ENCODE measurements around the gene LCE3E. TPM values are rescaled to one million over a fixed set of nuclear protein-coding genes. Genes with fewer than 3 reads are reported as not detected.
"Not testable (repeated sequence)": the region's sequence is repeated elsewhere in the genome, so short reads cannot be mapped to it uniquely, and the experiment has no call there.

The LCE3E gene
- total and polyA plus RNA-seq, 2 donors (not counting 1 experiment from before 2014, with no cell fraction given): not detected

DNA sequence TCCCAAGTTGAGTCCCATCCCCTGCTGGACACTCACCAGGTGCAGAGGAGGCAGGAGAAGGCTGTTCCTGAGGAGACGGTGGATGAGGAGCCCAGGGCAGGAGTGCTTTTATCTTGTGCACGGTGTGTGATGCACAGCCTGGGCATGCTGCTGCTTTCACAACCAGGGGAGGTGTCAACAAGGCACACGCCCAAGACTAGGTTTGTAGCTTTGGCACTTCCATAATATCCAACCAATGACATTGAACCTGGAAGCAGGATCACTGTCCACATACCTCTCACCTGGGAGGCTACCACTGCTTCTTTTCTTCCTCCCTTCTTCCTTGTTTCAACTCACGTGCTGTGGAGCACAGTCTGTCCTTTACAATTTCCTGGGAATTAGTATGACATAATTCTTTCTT is 13.9 kb upstream of the LCE3E start, which contains the start of gene LCE3D:
Gene LCE3D (minus strand): TSS at position 84 of the 400 bp plus-strand sequence. CDS start 580 bp downstream, outside the sequence.
- Histone ChIP-seq H3K27ac (ENCODE audit: insufficient read depth, low read length) (no peak within 1 kb of the TSS), H3K36me3 (ENCODE audit: control insufficient read depth, insufficient read depth, low read length) (no peaks in the 10 kb centered on the region), H3K27me3 (ENCODE audit: control insufficient read depth, insufficient read depth, low read length) (no peaks in the 10 kb centered on the region), H3K9ac (ENCODE audit: insufficient read depth, low read length) (no peak within 1 kb of the TSS), H4K20me1 (ENCODE audit: control insufficient read depth, extremely low read depth, insufficient read depth, low read length) (no peaks in the 10 kb centered on the region), H3K79me2 (ENCODE audit: control insufficient read depth, insufficient read depth, low read length) (no peaks in the 10 kb centered on the region), H3K9me3 (ENCODE audit: control insufficient read depth, insufficient read depth, low read depth, low read length) (no peaks in the 10 kb centered on the region), H3K4me3 (replicated peaks in 1 of 4; ENCODE audit: control extremely low read depth in 1 of 4, insufficient read depth in 1 of 4, low read depth in 3 of 4, low read length in 4 of 4) (no peak within 1 kb of the TSS), H3K4me2 (ENCODE audit: extremely low read depth, insufficient read depth, low read length) (no peak within 1 kb of the TSS), H2AFZ (ENCODE audit: low read length) (no peak within 1 kb of the TSS), H3K4me1 (ENCODE audit: control insufficient read depth, extremely low read depth, insufficient read depth, low read length) (no peaks in the 10 kb centered on the region)
- no peak for DNase-seq (ENCODE audit: low read depth in 2 of 2)
- no peak for TF ChIP-seq EZH2 (IDR thresholded peaks at IDR 0.05; ENCODE audit: low read length, missing control alignments)
- TF ChIP-seq, protein P1, sequence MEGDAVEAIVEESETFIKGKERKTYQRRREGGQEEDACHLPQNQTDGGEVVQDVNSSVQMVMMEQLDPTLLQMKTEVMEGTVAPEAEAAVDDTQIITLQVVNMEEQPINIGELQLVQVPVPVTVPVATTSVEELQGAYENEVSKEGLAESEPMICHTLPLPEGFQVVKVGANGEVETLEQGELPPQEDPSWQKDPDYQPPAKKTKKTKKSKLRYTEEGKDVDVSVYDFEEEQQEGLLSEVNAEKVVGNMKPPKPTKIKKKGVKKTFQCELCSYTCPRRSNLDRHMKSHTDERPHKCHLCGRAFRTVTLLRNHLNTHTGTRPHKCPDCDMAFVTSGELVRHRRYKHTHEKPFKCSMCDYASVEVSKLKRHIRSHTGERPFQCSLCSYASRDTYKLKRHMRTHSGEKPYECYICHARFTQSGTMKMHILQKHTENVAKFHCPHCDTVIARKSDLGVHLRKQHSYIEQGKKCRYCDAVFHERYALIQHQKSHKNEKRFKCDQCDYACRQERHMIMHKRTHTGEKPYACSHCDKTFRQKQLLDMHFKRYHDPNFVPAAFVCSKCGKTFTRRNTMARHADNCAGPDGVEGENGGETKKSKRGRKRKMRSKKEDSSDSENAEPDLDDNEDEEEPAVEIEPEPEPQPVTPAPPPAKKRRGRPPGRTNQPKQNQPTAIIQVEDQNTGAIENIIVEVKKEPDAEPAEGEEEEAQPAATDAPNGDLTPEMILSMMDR (conservative IDR thresholded peaks at IDR 0.05 in 1 of 2, IDR thresholded peaks at IDR 0.05 in 1 of 2; ENCODE audit: low read depth in 1 of 2, low read length in 2 of 2): no peak

GRCh38 chr1:152579526-152579925 is 12.9 kb upstream of the LCE3E start:
- H3K27ac ChIP-seq (ENCODE audit: insufficient read depth, low read length); H3K9me3 ChIP-seq (ENCODE audit: control insufficient read depth, insufficient read depth, low read depth, low read length); H2AFZ ChIP-seq (ENCODE audit: low read length); H3K27me3 ChIP-seq (ENCODE audit: control insufficient read depth, insufficient read depth, low read length); H3K36me3 ChIP-seq (ENCODE audit: control insufficient read depth, insufficient read depth, low read length); H3K4me2 ChIP-seq (ENCODE audit: extremely low read depth, insufficient read depth, low read length); DNase-seq (ENCODE audit: low read depth in 2 of 2); H4K20me1 ChIP-seq (ENCODE audit: control insufficient read depth, extremely low read depth, insufficient read depth, low read length); H3K9ac ChIP-seq (ENCODE audit: insufficient read depth, low read length); H3K79me2 ChIP-seq (ENCODE audit: control insufficient read depth, insufficient read depth, low read length); H3K4me3 ChIP-seq (replicated peaks in 1 of 4; ENCODE audit: control extremely low read depth in 1 of 4, insufficient read depth in 1 of 4, low read depth in 3 of 4, low read length in 4 of 4); H3K4me1 ChIP-seq (ENCODE audit: control insufficient read depth, extremely low read depth, insufficient read depth, low read length): not testable (repeated sequence)

- no peak overlapping the region for H3K4me3 ChIP-seq (replicated peaks in 1 of 4; ENCODE audit: control extremely low read depth in 1 of 4, insufficient read depth in 1 of 4, low read depth in 3 of 4, low read length in 4 of 4)
- no peak for DNase-seq (ENCODE audit: low read depth in 2 of 2)
- no peak overlapping the region for H3K9ac ChIP-seq (ENCODE audit: insufficient read depth, low read length)
- H3K4me2 ChIP-seq (ENCODE audit: extremely low read depth, insufficient read depth, low read length): no peak overlapping the region
- H3K79me2 ChIP-seq (ENCODE audit: control insufficient read depth, insufficient read depth, low read length): no peaks in the 10 kb centered on the region
- no peaks in the 10 kb centered on the region for H3K27me3 ChIP-seq (ENCODE audit: control insufficient read depth, insufficient read depth, low read length)
- H4K20me1 ChIP-seq (ENCODE audit: control insufficient read depth, extremely low read depth, insufficient read depth, low read length): no peaks in the 10 kb centered on the region
- H2AFZ ChIP-seq (ENCODE audit: low read length): no peak overlapping the region
- TF ChIP-seq EZH2 (IDR thresholded peaks at IDR 0.05; ENCODE audit: low read length, missing control alignments): no peak
- TF ChIP-seq, protein P1 (conservative IDR thresholded peaks at IDR 0.05 in 1 of 2, IDR thresholded peaks at IDR 0.05 in 1 of 2; ENCODE audit: low read depth in 1 of 2, low read length in 2 of 2): no peak
- no peaks in the 10 kb centered on the region for H3K36me3 ChIP-seq (ENCODE audit: control insufficient read depth, insufficient read depth, low read length)
- H3K4me1 ChIP-seq (ENCODE audit: control insufficient read depth, extremely low read depth, insufficient read depth, low read length): no peaks in the 10 kb centered on the region
- no peaks in the 10 kb centered on the region for H3K9me3 ChIP-seq (ENCODE audit: control insufficient read depth, insufficient read depth, low read depth, low read length)
- no peak overlapping the region for H3K27ac ChIP-seq (ENCODE audit: insufficient read depth, low read length)
These were observed 10.6 kb upstream of the LCE3E start for GRCh38 chr1:152577168-152577567.
